Activated gamma-delta T cell (primary cell): ENCODE data around the gene RABL6.
"Not testable (repeated sequence)": the region's sequence is repeated elsewhere in the genome, so short reads cannot be mapped to it uniquely, and the experiment has no call there.

Source experiments
- DNase-seq: peaks from one replicate; lab custom pipeline; 2025; lab: John Stamatoyannopoulos, UW

The RABL6 gene

GRCh38 chr9:136794281-136794999 is 13.3 kb upstream of the RABL6 start:
- no peak for DNase-seq

GRCh38 chr9:136795000-136795348 is 12.8 kb upstream of the RABL6 start:
- DNase-seq, result no peak

- no peak for DNase-seq
These were observed 11.4 kb upstream of the RABL6 start, which contains the start of gene CCDC183 for GRCh38 chr9:136796238-136796774. Gene CCDC183 (plus strand): TSS chr9:136796338. CDS start chr9:136796398, 60 bp downstream.

GRCh38 chr9:136796775-136797347 is 10.9 kb upstream of the RABL6 start:
- not testable (repeated sequence) for DNase-seq

GRCh38 chr9:136798708-136799078 is 9.1 kb upstream of the RABL6 start:
- no peak for DNase-seq

GRCh38 chr9:136799079-136799853 is 8.5 kb upstream of the RABL6 start:
- DNase-seq, result no peak

GRCh38 chr9:136799854-136800657 is 7.7 kb upstream of the RABL6 start:
- peak; percentile 80 for DNase-seq

- no peak for DNase-seq
These were observed 5.4 kb upstream of the RABL6 start for GRCh38 chr9:136802321-136802720.

- DNase-seq, result not testable (repeated sequence)
These were observed 4.7 kb upstream of the RABL6 start for GRCh38 chr9:136803009-136803550.

- DNase-seq, result no peak
These were observed 3.9 kb upstream of the RABL6 start for GRCh38 chr9:136803551-136804508.

- DNase-seq, result no peak
These were observed 3.1 kb upstream of the RABL6 start for GRCh38 chr9:136804509-136805206.

- no peak for DNase-seq
These were observed 2.5 kb upstream of the RABL6 start for GRCh38 chr9:136805207-136805740.

GRCh38 chr9:136806067-136806466 is 1.7 kb upstream of the RABL6 start:
- DNase-seq, result no peak

- DNase-seq, result no peak
These were observed 1.0 kb upstream of the RABL6 start for GRCh38 chr9:136806631-136807201.

GRCh38 chr9:136808075-136808805 is 492 bp downstream of the RABL6 start:
- DNase-seq, result peak; percentile 40

- DNase-seq, result no peak
These were observed 1.0 kb downstream of the RABL6 start for GRCh38 chr9:136808806-136809158.

- DNase-seq, result no peak
These were observed 7.1 kb downstream of the RABL6 start for GRCh38 chr9:136814725-136815421.

GRCh38 chr9:136815422-136815782 is 7.7 kb downstream of the RABL6 start:
- no peak for DNase-seq
